SU-DHL-6 (cell line): ENCODE measurements around the gene COL26A1.

Experiments used
- H2AFZ ChIP-seq: fragments of 200-600 bp; sonication (generic); 2 replicates; pipeline ENCODE4 v1.6.1; 2014; ENCODE audit warnings: low read depth, mild to moderate bottlenecking, moderate library complexity, mixed read lengths, antibody characterized with exemption, low read length; ENCODE audit not compliant: severe bottlenecking
- H3F3A ChIP-seq: fragments of 200-600 bp; shearing (Covaris generic); 2 replicates; pipeline ENCODE4 v1.6.0; 2016; ENCODE audit warnings: antibody characterized with exemption, mild to moderate bottlenecking; ENCODE audit not compliant: insufficient read depth
- H3K27ac ChIP-seq: fragments of 200-600 bp; sonication (generic); 2 replicates; pipeline ENCODE4 v1.5.1; 2016; ENCODE audit warnings: low read depth, mild to moderate bottlenecking, low read length, moderate library complexity, mixed read lengths
- H3K27me3 ChIP-seq: fragments of 200-600 bp; sonication (generic), shearing (Covaris generic); 2 replicates; pipeline ENCODE4 v1.6.0; 2014; ENCODE audit warnings: mild to moderate bottlenecking, low read length
- H3K36me3 ChIP-seq: fragments of 200-600 bp; sonication (generic); 2 replicates; pipeline ENCODE4 v1.6.1; 2014; ENCODE audit warnings: mild to moderate bottlenecking, low read length, mixed read lengths
- H3K4me2 ChIP-seq: fragments of 300-600, 200-600 bp; shearing (Covaris generic), sonication (generic); 2 replicates; pipeline ENCODE4 v1.6.0; 2014; ENCODE audit warnings: low read length, low read depth, mild to moderate bottlenecking; ENCODE audit not compliant: poor library complexity, severe bottlenecking
- H3K4me3 ChIP-seq: fragments of 200-600 bp; sonication (generic); 2 replicates; pipeline ENCODE4 v1.5.1; 2014; ENCODE audit warnings: antibody characterized with exemption, low read length, mild to moderate bottlenecking, mixed read lengths; ENCODE audit not compliant: insufficient read depth, poor library complexity, severe bottlenecking
- H3K79me2 ChIP-seq: fragments of 200-600 bp; sonication (generic); 2 replicates; pipeline ENCODE4 v1.6.1; 2014; ENCODE audit warnings: mild to moderate bottlenecking, low read length, moderate library complexity; ENCODE audit not compliant: insufficient read depth
- H3K9ac ChIP-seq: fragments of 200-600 bp; sonication (generic); 2 replicates; pipeline ENCODE4 v1.7.0; 2014; ENCODE audit warnings: mild to moderate bottlenecking, low read length
- H3K9me2 ChIP-seq: fragments of 200-600 bp; sonication (generic); replicated peaks from 2 replicates; pipeline ENCODE4 v1.6.1; 2014; ENCODE audit warnings: low read length; ENCODE audit not compliant: insufficient read depth
- H3K9me3 ChIP-seq: fragments of 200-600 bp; sonication (generic); 2 replicates; pipeline ENCODE4 v1.6.1; 2014; ENCODE audit warnings: low read length, mixed read lengths; ENCODE audit not compliant: insufficient read depth
- H4K20me1 ChIP-seq: fragments of 200-600 bp; sonication (generic); 2 replicates; pipeline ENCODE4 v1.6.1; 2014; ENCODE audit warnings: low read depth, mild to moderate bottlenecking, antibody characterized with exemption, low read length, moderate library complexity, mixed read lengths
- CTCF ChIP-seq: fragments of 200-600 bp; sonication (generic); IDR thresholded peaks from one replicate; pipeline ENCODE4 v1.5.1; 2017; ENCODE audit warnings: antibody characterized with exemption, mild to moderate bottlenecking, low read length, moderate library complexity; ENCODE audit not compliant: insufficient read depth, poor library complexity, severe bottlenecking
- EZH2phosphoT487 ChIP-seq: fragments of 200-600 bp; sonication (generic), shearing (Covaris generic); conservative IDR thresholded peaks from 2 replicates; pipeline ENCODE4 v1.6.1; 2018; ENCODE audit warnings: mild to moderate bottlenecking, antibody characterized with exemption, low read length, moderate library complexity, mixed read lengths

COL26A1 gene

GRCh38 chr7:101376601-101377000, 13.9 kb downstream of the COL26A1 start:
- no peak overlapping the region for H3K27ac ChIP-seq
- no peaks in the 10 kb centered on the region for H3K36me3 ChIP-seq
- H3K9me3 ChIP-seq, result no peaks in the 10 kb centered on the region
- H3K79me2 ChIP-seq, result no peaks in the 10 kb centered on the region
- H3K4me2 ChIP-seq, result no peak overlapping the region
- no peaks in the 10 kb centered on the region for H3K9me2 ChIP-seq
- H4K20me1 ChIP-seq, result no peaks in the 10 kb centered on the region
- no peaks in the 10 kb centered on the region for H3K27me3 ChIP-seq
- no peak for TF ChIP-seq EZH2phosphoT487
- no peak for TF ChIP-seq CTCF
- no peak overlapping the region for H2AFZ ChIP-seq
- no peak overlapping the region for H3K9ac ChIP-seq
- H3K4me3 ChIP-seq, result no peak overlapping the region
- no peaks in the 10 kb centered on the region for H3F3A ChIP-seq

- Histone ChIP-seq H3K79me2 (no peaks in the 10 kb centered on the region), H3K9me2 (no peaks in the 10 kb centered on the region), H3K9me3 (no peaks in the 10 kb centered on the region), H3K4me2 (no peak overlapping the region), H3K27ac (no peak overlapping the region), H2AFZ (no peak overlapping the region), H3F3A (no peaks in the 10 kb centered on the region), H4K20me1 (no peaks in the 10 kb centered on the region), H3K9ac (no peak overlapping the region), H3K36me3 (no peaks in the 10 kb centered on the region), H3K4me3 (no peak overlapping the region), H3K27me3 (no peaks in the 10 kb centered on the region)
- TF ChIP-seq CTCF (no peak), EZH2phosphoT487 (no peak)
Observed at GRCh38 chr7:101377189-101377736, 14.6 kb downstream of the COL26A1 start.

GRCh38 chr7:101378751-101379174, 16.1 kb downstream of the COL26A1 start:
- Histone ChIP-seq H3K4me2 (no peak overlapping the region), H3K27ac (no peak overlapping the region), H3K9ac (no peak overlapping the region)

More at GRCh38 chr7:101378751-101379174, 16.1 kb downstream of the COL26A1 start:
- Histone ChIP-seq H3K36me3 (no peaks in the 10 kb centered on the region), H3K9me3 (no peaks in the 10 kb centered on the region), H4K20me1 (no peaks in the 10 kb centered on the region), H3K4me3 (no peak overlapping the region), H3F3A (no peaks in the 10 kb centered on the region), H3K9me2 (no peaks in the 10 kb centered on the region), H2AFZ (no peak overlapping the region), H3K27me3 (no peaks in the 10 kb centered on the region), H3K79me2 (no peaks in the 10 kb centered on the region)
- no peak for TF ChIP-seq CTCF
- TF ChIP-seq EZH2phosphoT487, result no peak
